Endothelial cell of umbilical vein (primary cell): Measurements from ENCODE around the gene CRYGN. TPM values are rescaled to one million over a fixed set of nuclear protein-coding genes. Genes with fewer than 3 reads are reported as not detected.

Experiments used
- BruUV-seq: library from RNA; stranded (reverse); fragments of 400-500 nt; replicated peaks from 2 replicates; lab custom pipeline; 2021; lab: Mats Ljungman, UMichigan
- CTCF ChIA-PET: fragments of 300-600, 350-600 bp; sonication (Branson Sonifier 250); formaldehyde crosslinking; loops from one replicate; lab custom pipeline; 2021; ENCODE audit warnings: antibody characterized with exemption, inconsistent platforms; lab: Charles Lee
- POLR2A ChIA-PET: fragments of 300-600, 350-600 bp; sonication (Branson Sonifier 250); formaldehyde crosslinking; loops from one replicate; lab custom pipeline; 2021; ENCODE audit warnings: antibody characterized with exemption, inconsistent platforms; lab: Charles Lee
- DNase-seq: peaks from one replicate; pipeline ENCODE4 v3.0.0-alpha.2; 2011; ENCODE audit warnings: low read depth, low spot score
- FAIRE-seq: peaks from 2 replicates; lab custom pipeline; 2011; peaks lifted over from hg19 to GRCh38; lab: Jason Lieb, UNC
- H2AFZ ChIP-seq: 2 replicates; pipeline ENCODE4 v1.6.0; 2012; ENCODE audit warnings: low read depth, low read length, control low read depth, inconsistent platforms
- H3K27ac ChIP-seq: 2 replicates; pipeline ENCODE4 v1.5.1; 2011; ENCODE audit warnings: low read depth, mild to moderate bottlenecking, control low read depth, low read length, moderate library complexity; ENCODE audit not compliant: insufficient read depth
- H3K27me3 ChIP-seq, 2 experiments: 2 replicates each; pipeline versions ENCODE4 v1.6.0 to v1.6.1; 2011; ENCODE audit warnings: low read length in 2 of 2, mixed read lengths in 1 of 2; ENCODE audit not compliant: control insufficient read depth in 2 of 2, insufficient read depth in 2 of 2
- H3K36me3 ChIP-seq, 2 experiments: 2 replicates in 1 of 2; 3 replicates in 1 of 2; pipeline ENCODE4 v1.5.1; 2011; ENCODE audit warnings: low read length in 2 of 2, mild to moderate bottlenecking in 1 of 2, moderate library complexity in 1 of 2; ENCODE audit not compliant: control insufficient read depth in 2 of 2, insufficient read depth in 2 of 2; ENCODE audit errors: extremely low read depth in 1 of 2
- H3K4me1 ChIP-seq: 3 replicates; pipeline ENCODE4 v1.5.1; 2011; ENCODE audit warnings: mild to moderate bottlenecking, low read length; ENCODE audit not compliant: control insufficient read depth, insufficient read depth; ENCODE audit errors: extremely low read depth
- H3K4me2 ChIP-seq: 2 replicates; pipeline ENCODE4 v1.6.1; 2011; ENCODE audit warnings: low read length, control low read depth, mixed read lengths; ENCODE audit not compliant: insufficient read depth
- H3K4me3 ChIP-seq, 3 experiments: fragments of 200-600 bp in 1 of 3; sonication (generic), shearing (Covaris generic) in 1 of 3; replicated peaks in 1 of 3; 2 replicates each; pipeline ENCODE4 v1.5.1; 2011 to 2016; ENCODE audit warnings: control low read depth in 3 of 3, low read length in 3 of 3, mild to moderate bottlenecking in 2 of 3, inconsistent platforms in 1 of 3, low read depth in 1 of 3, moderate library complexity in 1 of 3; ENCODE audit not compliant: insufficient read depth in 1 of 3
- H3K79me2 ChIP-seq: 2 replicates; pipeline ENCODE4 v1.6.0; 2012; ENCODE audit warnings: low read length, inconsistent platforms; ENCODE audit not compliant: control insufficient read depth, insufficient read depth
- H3K9ac ChIP-seq: replicated peaks from 2 replicates; pipeline ENCODE3; 2011; ENCODE audit warnings: low read length, control low read depth; ENCODE audit not compliant: insufficient read depth; ENCODE audit errors: extremely low read depth
- H3K9me1 ChIP-seq: replicated peaks from 3 replicates; pipeline ENCODE4 v1.6.0; 2011; ENCODE audit warnings: mild to moderate bottlenecking, low read length; ENCODE audit not compliant: control insufficient read depth, insufficient read depth; ENCODE audit errors: extremely low read depth
- H3K9me3 ChIP-seq: replicated peaks from 2 replicates; pipeline ENCODE4 v1.5.1; 2012; ENCODE audit warnings: low read length, inconsistent platforms; ENCODE audit not compliant: control insufficient read depth, insufficient read depth
- H4K20me1 ChIP-seq: replicated peaks from 2 replicates; pipeline ENCODE3; 2011; ENCODE audit warnings: mild to moderate bottlenecking, low read length; ENCODE audit not compliant: control insufficient read depth, insufficient read depth; ENCODE audit errors: extremely low read depth
- CTCF ChIP-seq, 2 donors: IDR thresholded peaks; 1 replicate in 1 of 2; 2 replicates in 1 of 2; pipeline ENCODE4 v1.5.1; 2011; ENCODE audit warnings: low read length in 2 of 2, mild to moderate bottlenecking in 2 of 2, moderate library complexity in 2 of 2, control low read depth in 1 of 2, inconsistent platforms in 1 of 2, low read depth in 1 of 2; ENCODE audit not compliant: insufficient read depth in 1 of 2; ENCODE audit errors: extremely low read depth in 1 of 2
- EZH2 ChIP-seq: IDR thresholded peaks from 2 replicates; pipeline ENCODE4 v1.6.1; 2012; ENCODE audit warnings: borderline replicate concordance, low read depth, mild to moderate bottlenecking, moderate library complexity, low read length, inconsistent platforms; ENCODE audit not compliant: severe bottlenecking
- FOS ChIP-seq: IDR thresholded peaks from 2 replicates; pipeline ENCODE4 v1.6.1; 2011; ENCODE audit warnings: mild to moderate bottlenecking, low read length, moderate library complexity, borderline replicate concordance; ENCODE audit not compliant: insufficient read depth
- GATA2 ChIP-seq: IDR thresholded peaks from 2 replicates; pipeline ENCODE4 v1.7.0; 2011; ENCODE audit warnings: low read depth, mild to moderate bottlenecking, moderate library complexity, mixed read lengths, low read length; ENCODE audit not compliant: insufficient read length, insufficient read depth
- JUN ChIP-seq: IDR thresholded peaks from 2 replicates; pipeline ENCODE4 v1.6.1; 2011; ENCODE audit warnings: borderline replicate concordance, low read depth; ENCODE audit not compliant: insufficient read length, insufficient read depth
- MAX ChIP-seq: IDR thresholded peaks from 2 replicates; pipeline ENCODE4 v1.6.1; 2011; ENCODE audit not compliant: insufficient read depth, insufficient read length
- MYC ChIP-seq: IDR thresholded peaks from one replicate; pipeline ENCODE4 v1.6.1; 2011; ENCODE audit warnings: mild to moderate bottlenecking, low read depth, low read length
- POLR2A ChIP-seq: IDR thresholded peaks from 2 replicates; pipeline ENCODE4 v1.6.1; 2012; ENCODE audit warnings: low read depth, mild to moderate bottlenecking, control low read depth, low read length
- POLR2AphosphoS5 ChIP-seq: IDR thresholded peaks from 2 replicates; pipeline ENCODE4 v1.6.1; 2012; ENCODE audit warnings: low read depth, mild to moderate bottlenecking, control low read depth, low read length, moderate library complexity; ENCODE audit not compliant: insufficient read depth
- dilution Hi-C: fragments of 300-500 bp; cut with MboI; formaldehyde crosslinking; loops from one replicate; pipeline ENCODE4 v1.15.0; 2019; ENCODE audit warnings: low sequenced_read_pairs; ENCODE audit not compliant: extremely low pct_ligation_motif_present
- intact Hi-C: fragments of 100-400 bp; cut with micrococcal nuclease; formaldehyde crosslinking; loops from one replicate; pipeline ENCODE4 v1.10.0; 2022
- polyA plus RNA-seq, 4 experiments: library from polyadenylated mRNA; depleted of rRNA in 3 of 4; stranded (reverse) in 3 of 4; unstranded in 1 of 4; fragments of >200 nt; gene quantifications; 2 replicates each; pipeline versions ENCODE4 v1.2.1 to v1.2.3, GENCODE V29; 2011 to 2012; ENCODE audit warnings: missing spikeins in 1 of 4
- total RNA-seq: library from RNA; stranded (reverse); gene quantifications from 2 replicates; pipeline ENCODE4 v1.2.3, GENCODE V29; 2021

CRYGN gene
- total and polyA plus RNA-seq, 2 donors (not counting 3 experiments of a cell fraction or from before 2014, with no cell fraction given) = not detected

- dilution Hi-C loops (no loop called here), intact Hi-C loops (no loop called here)
- no peak overlapping the region for H3K4me2 ChIP-seq
- H3K9me3 ChIP-seq = no peaks in the 10 kb centered on the region
- TF ChIP-seq EZH2 = no peak
- TF ChIP-seq POLR2A = no peak
- TF ChIP-seq MAX = no peak
- TF ChIP-seq POLR2AphosphoS5 = no peak
- TF ChIP-seq FOS = no peak
- TF ChIP-seq GATA2 = no peak
- peaks cover 21% of the 10 kb centered on the region for H4K20me1 ChIP-seq
- H3K4me3 ChIP-seq = no peak overlapping the region
- no peak for FAIRE-seq
- no TSS peak for BruUV-seq
- peaks cover 21% of the 10 kb centered on the region for H3K4me1 ChIP-seq
- no peaks in the 10 kb centered on the region for H3K9me1 ChIP-seq
- H2AFZ ChIP-seq = no peak overlapping the region
- no peaks in the 10 kb centered on the region for H3K27me3 ChIP-seq
- ChIA-PET CTCF (interaction anchor here (0.6 to 1.7 kb wide), 3 partner anchors 9 to 1166 kb away, joined by 3 to 4 read pairs (median 3); no protein-coding TSS in a partner anchor), POLR2A (no interaction called here)
- no peak overlapping the region for H3K9ac ChIP-seq
- no peak overlapping the region for H3K27ac ChIP-seq
- H3K79me2 ChIP-seq = peaks cover 78% of the 10 kb centered on the region
- no peak for DNase-seq
- peaks cover 9 to 20% of the 10 kb centered on the region in 2 experiments for H3K36me3 ChIP-seq
Measured at GRCh38 chr7:151481650-151482505, 41.9 kb upstream of the CRYGN start.

DNA sequence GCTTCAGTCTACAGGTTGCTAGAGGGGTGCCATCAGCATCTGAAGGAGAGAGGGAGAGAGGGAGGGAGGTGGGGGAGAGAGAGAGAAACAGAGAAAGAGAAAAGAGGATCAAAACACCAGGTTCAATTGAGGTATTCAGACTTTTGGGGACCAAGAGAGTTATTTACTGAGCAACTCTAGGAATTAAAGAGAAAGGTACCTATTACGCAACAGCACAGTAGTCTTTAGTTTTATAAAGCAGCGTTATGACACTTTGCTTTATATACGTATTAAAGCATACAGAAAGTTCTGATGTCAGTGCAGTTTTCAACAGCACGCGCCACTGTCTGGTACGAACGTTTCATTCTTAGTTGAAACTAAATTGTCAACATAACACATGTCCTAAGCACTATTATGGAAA lies 37.9 kb upstream of the CRYGN start:
- Histone ChIP-seq H3K4me3 (no peak overlapping the region), H3K4me1 (peaks cover 7% of the 10 kb centered on the region), H3K27ac (no peak overlapping the region), H3K9me1 (no peaks in the 10 kb centered on the region), H3K9ac (no peak overlapping the region), H2AFZ (no peak overlapping the region), H3K27me3 (no peaks in the 10 kb centered on the region), H3K79me2 (peaks cover 65% of the 10 kb centered on the region), H4K20me1 (peaks cover 10% of the 10 kb centered on the region), H3K4me2 (no peak overlapping the region), H3K36me3 (peaks cover 5 to 8% of the 10 kb centered on the region in 2 experiments), H3K9me3 (no peaks in the 10 kb centered on the region)
- BruUV-seq = no TSS peak
- TF ChIP-seq MAX (no peak), GATA2 (no peak), MYC (no peak), POLR2A (no peak), JUN (no peak), POLR2AphosphoS5 (no peak), CTCF (IDR thresholded peaks at IDR 0.05; ENCODE audit: extremely low read depth in 1 of 2, insufficient read depth in 1 of 2, low read depth in 1 of 2, low read length in 2 of 2) (no peak), EZH2 (no peak), FOS (no peak)
- ChIA-PET CTCF (no interaction called here), POLR2A (no interaction called here)
- no peak for FAIRE-seq
- dilution Hi-C loops (no loop called here), intact Hi-C loops (no loop called here)
- no peak for DNase-seq
